ENCODE results near the gene LPAR3. TPM values are rescaled to one million over a fixed set of nuclear protein-coding genes. Genes with fewer than 3 reads are reported as not detected.

Gene LPAR3
- polyA plus RNA-seq, 3 donors: not detected

DNA sequence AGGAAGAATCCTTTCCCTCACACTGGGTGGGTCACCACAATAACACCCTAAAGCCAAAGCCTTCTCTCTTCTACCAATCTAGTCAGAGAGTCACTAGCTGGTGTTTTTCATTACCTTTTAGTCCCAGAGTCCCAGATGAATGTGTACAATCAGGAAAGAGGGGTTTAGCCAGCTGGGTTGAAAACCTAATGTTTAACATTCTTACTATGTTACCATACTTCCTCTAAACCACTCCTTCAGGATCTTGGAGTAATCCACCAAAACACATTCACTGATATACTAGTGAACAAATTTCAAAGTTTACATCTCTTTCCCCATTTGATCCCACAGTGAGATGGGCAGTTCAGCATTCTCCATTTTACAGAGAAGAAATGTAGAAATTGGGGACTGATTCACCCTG, 9.7 kb downstream of the LPAR3 start:
- no peak overlapping the region for H3K9ac ChIP-seq (ENCODE audit: insufficient read depth, low read length, poor library complexity, severe bottlenecking)
- H3K4me2 ChIP-seq (replicated peaks; ENCODE audit: extremely low read depth, low read length, poor library complexity, severe bottlenecking): no peak overlapping the region
- H3K9me3 ChIP-seq (replicated peaks in 1 of 2; ENCODE audit: control insufficient read depth in 1 of 2, insufficient read depth in 1 of 2, low read length in 2 of 2): no peaks in the 10 kb centered on the region
- intact Hi-C loops (cut with micrococcal nuclease): loop anchor here (10.0 kb wide), 2 partner anchors 48 to 58 kb away; no protein-coding TSS in a partner anchor
- no peaks in the 10 kb centered on the region for H3K27me3 ChIP-seq (ENCODE audit: control insufficient read depth in 2 of 2, insufficient read depth in 2 of 2, low read length in 2 of 2)
- Mint-ChIP-seq H3K27me3 (ENCODE audit: low read depth in 3 of 3) (peaks cover under 1 to 8% (median 1%) of the 10 kb centered on the region in 3 donors), H3K27ac (peak overlapping the region in 1 of 7 donors; percentile 20), H3K4me3 (no peak overlapping the region), H3K36me3 (no peaks in the 10 kb centered on the region), H3K9me3 (peaks cover 2 to 10% (median 6%) of the 10 kb centered on the region in 7 donors), H3K4me1 (peaks cover 5% of the 10 kb centered on the region)
- TF ChIP-seq, protein P1, sequence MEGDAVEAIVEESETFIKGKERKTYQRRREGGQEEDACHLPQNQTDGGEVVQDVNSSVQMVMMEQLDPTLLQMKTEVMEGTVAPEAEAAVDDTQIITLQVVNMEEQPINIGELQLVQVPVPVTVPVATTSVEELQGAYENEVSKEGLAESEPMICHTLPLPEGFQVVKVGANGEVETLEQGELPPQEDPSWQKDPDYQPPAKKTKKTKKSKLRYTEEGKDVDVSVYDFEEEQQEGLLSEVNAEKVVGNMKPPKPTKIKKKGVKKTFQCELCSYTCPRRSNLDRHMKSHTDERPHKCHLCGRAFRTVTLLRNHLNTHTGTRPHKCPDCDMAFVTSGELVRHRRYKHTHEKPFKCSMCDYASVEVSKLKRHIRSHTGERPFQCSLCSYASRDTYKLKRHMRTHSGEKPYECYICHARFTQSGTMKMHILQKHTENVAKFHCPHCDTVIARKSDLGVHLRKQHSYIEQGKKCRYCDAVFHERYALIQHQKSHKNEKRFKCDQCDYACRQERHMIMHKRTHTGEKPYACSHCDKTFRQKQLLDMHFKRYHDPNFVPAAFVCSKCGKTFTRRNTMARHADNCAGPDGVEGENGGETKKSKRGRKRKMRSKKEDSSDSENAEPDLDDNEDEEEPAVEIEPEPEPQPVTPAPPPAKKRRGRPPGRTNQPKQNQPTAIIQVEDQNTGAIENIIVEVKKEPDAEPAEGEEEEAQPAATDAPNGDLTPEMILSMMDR (IDR thresholded peaks at IDR 0.05): no peak
- H4K20me1 ChIP-seq (ENCODE audit: insufficient read depth, low read length): no peaks in the 10 kb centered on the region
- no peak overlapping the region for H3K27ac ChIP-seq (ENCODE audit: low read depth in 1 of 2, low read length in 2 of 2)
- no peak for DNase-seq
- H3K4me3 ChIP-seq (replicated peaks in 1 of 3; ENCODE audit: low read depth in 2 of 3, low read length in 3 of 3): no peak overlapping the region
- H2AFZ ChIP-seq (ENCODE audit: insufficient read depth, low read depth, low read length, poor library complexity, severe bottlenecking): no peak overlapping the region
- no peaks in the 10 kb centered on the region for H3K79me2 ChIP-seq (ENCODE audit: insufficient read depth, low read length)
- H3K36me3 ChIP-seq (replicated peaks in 1 of 2; ENCODE audit: control insufficient read depth in 1 of 2, insufficient read depth in 2 of 2, low read length in 2 of 2): no peaks in the 10 kb centered on the region
- H3K4me1 ChIP-seq (ENCODE audit: control insufficient read depth in 1 of 2, insufficient read depth in 2 of 2, low read length in 2 of 2): peaks cover 0 to under 1% of the 10 kb centered on the region in 2 donors

DNA sequence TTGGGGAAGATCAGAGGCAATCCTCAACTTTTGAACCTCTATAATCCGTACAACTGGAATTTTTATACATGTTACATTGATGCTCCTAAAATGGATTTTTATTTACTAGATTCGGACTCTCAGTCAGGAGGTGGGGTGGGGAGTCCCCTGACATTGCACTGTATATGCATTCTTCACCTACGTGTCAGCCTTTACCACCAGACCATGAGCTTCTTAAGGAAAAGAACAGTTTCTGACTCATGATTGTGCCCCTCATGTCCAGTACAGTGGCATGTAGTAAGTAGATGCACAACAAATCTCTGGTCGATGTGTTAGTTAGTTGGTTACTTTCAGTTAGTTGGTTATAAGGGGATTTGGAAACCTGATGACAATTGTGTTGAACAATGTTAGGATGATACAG, 15.4 kb downstream of the LPAR3 start:
- Histone ChIP-seq H2AFZ (ENCODE audit: insufficient read depth, low read depth, low read length, poor library complexity, severe bottlenecking) (no peak overlapping the region), H3K9me3 (replicated peaks in 1 of 2; ENCODE audit: control insufficient read depth in 1 of 2, insufficient read depth in 1 of 2, low read length in 2 of 2) (no peaks in the 10 kb centered on the region), H3K4me1 (ENCODE audit: control insufficient read depth in 1 of 2, insufficient read depth in 2 of 2, low read length in 2 of 2) (no peaks in the 10 kb centered on the region), H4K20me1 (ENCODE audit: insufficient read depth, low read length) (no peaks in the 10 kb centered on the region), H3K27ac (ENCODE audit: low read depth in 1 of 2, low read length in 2 of 2) (no peak overlapping the region), H3K9ac (ENCODE audit: insufficient read depth, low read length, poor library complexity, severe bottlenecking) (no peak overlapping the region), H3K4me2 (replicated peaks; ENCODE audit: extremely low read depth, low read length, poor library complexity, severe bottlenecking) (no peak overlapping the region), H3K36me3 (replicated peaks in 1 of 2; ENCODE audit: control insufficient read depth in 1 of 2, insufficient read depth in 2 of 2, low read length in 2 of 2) (no peaks in the 10 kb centered on the region), H3K79me2 (ENCODE audit: insufficient read depth, low read length) (no peaks in the 10 kb centered on the region), H3K4me3 (replicated peaks in 1 of 3; ENCODE audit: low read depth in 2 of 3, low read length in 3 of 3) (no peak overlapping the region), H3K27me3 (ENCODE audit: control insufficient read depth in 2 of 2, insufficient read depth in 2 of 2, low read length in 2 of 2) (peaks cover 1 to 3% of the 10 kb centered on the region in 2 donors)
- no peak overlapping the region for H3K4me3 Mint-ChIP-seq
- DNase-seq: no peak
- 100% methylated on average over 1 of the region's 4 CpGs for WGBS (ENCODE audit: insufficient coverage)
- H3K27ac Mint-ChIP-seq: no peak overlapping the region
- no peaks in the 10 kb centered on the region for H3K4me1 Mint-ChIP-seq
- intact Hi-C loops (cut with micrococcal nuclease): no loop called here
- TF ChIP-seq, protein P1 (IDR thresholded peaks at IDR 0.05): no peak
- peaks cover 7 to 10% (median 7%) of the 10 kb centered on the region in 3 donors for H3K27me3 Mint-ChIP-seq (ENCODE audit: low read depth in 3 of 3)
- peaks cover 2 to 12% (median 6%) of the 10 kb centered on the region in 7 donors for H3K9me3 Mint-ChIP-seq
- H3K36me3 Mint-ChIP-seq: no peaks in the 10 kb centered on the region

Data from CD14-positive monocyte (primary cell).